Stimulated activated memory B cell treated with anti-CD40 and anti-IgM and Interleukin-4, amounts not matched to agents 10 μg/mL and 1 μg/mL and 100 μg/mL, for 72 hours (primary cell): Measurements from ENCODE around the gene FAM114A2.
A peak's percentile ranks its signal among the peaks of the same experiment; 100 is the strongest.

ENCODE experiments used
- ATAC-seq: fragments of 150-1000 bp; cut with Tn5 transposase; 2 replicates; pipeline ENCODE4 v1.10.0; 2021
- H3K27ac Mint-ChIP-seq: one replicate; pipeline ENCODE4 v1.8.0; 2022; ENCODE audit warnings: mild to moderate bottlenecking, mixed read lengths
- H3K27me3 Mint-ChIP-seq: one replicate; pipeline ENCODE4 v1.8.0; 2022; ENCODE audit warnings: mixed read lengths
- H3K36me3 Mint-ChIP-seq: one replicate; pipeline ENCODE4 v1.8.0; 2022; ENCODE audit warnings: mixed read lengths
- H3K4me1 Mint-ChIP-seq: one replicate; pipeline ENCODE4 v1.8.0; 2022; ENCODE audit warnings: mixed read lengths
- H3K4me3 Mint-ChIP-seq: one replicate; pipeline ENCODE4 v1.8.0; 2022; ENCODE audit warnings: mild to moderate bottlenecking, moderate library complexity, mixed read lengths
- H3K9me3 Mint-ChIP-seq: one replicate; pipeline ENCODE4 v1.8.0; 2022; ENCODE audit warnings: mixed read lengths

The FAM114A2 gene

GRCh38 chr5:154059583-154059982, 20.9 kb upstream of the FAM114A2 start:
- H3K4me1 Mint-ChIP-seq: peaks cover 33% of the 10 kb centered on the region
- no peaks in the 10 kb centered on the region for H3K27me3 Mint-ChIP-seq
- peaks cover 24% of the 10 kb centered on the region for H3K36me3 Mint-ChIP-seq
- no peak overlapping the region for H3K4me3 Mint-ChIP-seq
- no peak for ATAC-seq
- H3K27ac Mint-ChIP-seq: peak overlapping the region; percentile 41
- H3K9me3 Mint-ChIP-seq: no peaks in the 10 kb centered on the region

- Mint-ChIP-seq H3K4me3 (no peak overlapping the region), H3K4me1 (peaks cover 33% of the 10 kb centered on the region), H3K27me3 (no peaks in the 10 kb centered on the region), H3K9me3 (no peaks in the 10 kb centered on the region), H3K27ac (peak overlapping the region; percentile 41), H3K36me3 (peaks cover 29% of the 10 kb centered on the region)
- peak; percentile 31 for ATAC-seq
Observed at GRCh38 chr5:154059039-154059430, 20.3 kb upstream of the FAM114A2 start.

DNA sequence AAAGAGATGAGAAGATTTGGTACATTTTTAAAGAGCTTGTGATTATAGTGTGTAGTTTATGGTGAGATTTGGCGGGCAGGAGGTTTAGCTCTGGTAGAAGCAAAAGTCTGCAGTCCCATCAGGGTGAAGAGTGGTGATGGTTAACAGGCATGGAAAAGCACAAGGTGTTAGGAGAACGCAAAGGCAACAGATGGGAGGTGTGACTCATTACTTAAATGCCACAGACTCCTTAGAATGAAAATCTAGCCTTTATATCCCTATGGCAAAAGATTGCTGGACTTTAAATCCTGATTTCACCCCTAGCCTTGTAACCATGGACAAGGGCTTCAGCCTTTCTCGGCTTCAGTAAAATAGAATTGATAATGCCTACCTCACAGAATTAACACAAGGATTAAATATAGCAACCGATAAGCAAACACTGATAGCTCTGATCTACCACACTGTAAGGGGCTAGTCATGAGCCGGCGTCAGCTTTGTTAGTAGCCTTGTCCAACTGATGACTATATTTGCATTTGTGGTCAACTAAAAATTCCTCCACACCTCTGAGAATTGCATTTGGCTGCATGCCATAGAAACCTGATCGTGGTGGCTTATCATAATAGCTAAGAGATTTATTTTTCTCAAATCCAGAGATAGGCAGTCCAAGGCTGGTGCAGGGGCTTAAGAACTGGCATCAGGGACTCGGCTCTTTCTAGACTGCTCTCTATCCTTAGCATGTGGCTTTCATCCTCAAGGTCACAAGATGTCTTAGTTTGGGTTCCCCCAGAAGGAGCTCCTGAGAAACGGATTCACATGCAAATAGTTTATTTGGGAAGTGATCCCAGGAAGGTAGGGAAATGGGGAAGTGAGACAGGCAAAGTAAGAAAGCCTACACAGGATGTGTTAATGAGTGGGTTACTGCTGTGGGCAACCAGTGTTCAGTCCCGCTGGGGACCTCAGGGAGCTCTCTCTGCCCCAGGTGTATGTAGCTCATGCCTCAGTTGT, 19.6 kb upstream of the FAM114A2 start:
- Mint-ChIP-seq H3K27ac (peak overlapping the region; percentile 41), H3K9me3 (no peaks in the 10 kb centered on the region), H3K4me1 (peaks cover 33% of the 10 kb centered on the region), H3K27me3 (no peaks in the 10 kb centered on the region), H3K36me3 (peaks cover 35% of the 10 kb centered on the region), H3K4me3 (no peak overlapping the region)
- ATAC-seq: peak; percentile 73

DNA sequence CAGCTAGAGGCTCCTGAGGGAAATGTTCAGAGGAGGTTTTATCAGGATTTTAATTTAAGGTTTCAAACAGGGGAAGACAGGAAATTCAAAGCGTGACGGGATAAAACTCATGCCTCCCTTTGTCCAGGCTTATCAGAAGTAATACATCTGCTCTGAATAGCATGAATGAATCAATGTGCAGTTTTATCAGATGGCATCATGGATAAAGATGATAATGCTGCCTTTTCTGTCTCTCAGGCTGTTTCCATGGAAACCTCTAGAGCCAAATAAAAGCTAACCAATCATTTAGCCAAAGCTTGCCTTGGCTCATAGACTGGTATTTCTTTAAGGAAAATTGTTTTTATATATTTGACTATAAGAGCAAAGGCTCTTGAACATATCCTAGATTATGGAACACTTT, 16.5 kb upstream of the FAM114A2 start:
- no peaks in the 10 kb centered on the region for H3K9me3 Mint-ChIP-seq

DNA sequence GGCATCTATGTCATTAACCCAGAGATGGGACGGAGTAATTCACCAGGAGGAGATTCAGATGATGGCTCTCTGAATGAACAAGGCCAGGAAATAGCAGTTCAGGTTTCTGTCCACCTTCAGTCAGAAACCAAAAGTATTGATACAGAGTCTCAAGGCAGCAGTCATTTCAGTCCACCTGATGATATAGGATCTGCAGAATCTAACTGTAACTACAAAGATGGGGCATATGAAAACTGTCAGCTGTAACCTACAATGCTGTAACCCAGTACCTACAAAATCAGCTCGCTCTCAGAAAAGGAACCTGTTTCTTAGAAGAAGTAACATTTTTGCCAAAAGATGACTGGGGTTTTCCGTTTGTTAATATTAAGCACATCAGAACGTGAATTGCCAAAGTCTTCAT, 14.8 kb upstream of the FAM114A2 start:
- Mint-ChIP-seq H3K27ac (no peak overlapping the region), H3K9me3 (no peaks in the 10 kb centered on the region), H3K27me3 (no peaks in the 10 kb centered on the region), H3K4me3 (no peak overlapping the region), H3K4me1 (peaks cover 17% of the 10 kb centered on the region), H3K36me3 (peaks cover 54% of the 10 kb centered on the region)
- no peak for ATAC-seq

More for the DNA sequence above, 16.5 kb upstream of the FAM114A2 start:
- no peak for ATAC-seq
- H3K4me3 Mint-ChIP-seq: no peak overlapping the region
- H3K27ac Mint-ChIP-seq: no peak overlapping the region
- H3K27me3 Mint-ChIP-seq: no peaks in the 10 kb centered on the region
- peaks cover 33% of the 10 kb centered on the region for H3K4me1 Mint-ChIP-seq
- H3K36me3 Mint-ChIP-seq: peaks cover 47% of the 10 kb centered on the region

- Mint-ChIP-seq H3K9me3 (no peaks in the 10 kb centered on the region), H3K4me1 (peaks cover 22% of the 10 kb centered on the region), H3K27ac (no peak overlapping the region), H3K27me3 (no peaks in the 10 kb centered on the region), H3K4me3 (no peak overlapping the region), H3K36me3 (peaks cover 56% of the 10 kb centered on the region)
- ATAC-seq: no peak
Observed at GRCh38 chr5:154049636-154050035, 10.9 kb upstream of the FAM114A2 start.

DNA sequence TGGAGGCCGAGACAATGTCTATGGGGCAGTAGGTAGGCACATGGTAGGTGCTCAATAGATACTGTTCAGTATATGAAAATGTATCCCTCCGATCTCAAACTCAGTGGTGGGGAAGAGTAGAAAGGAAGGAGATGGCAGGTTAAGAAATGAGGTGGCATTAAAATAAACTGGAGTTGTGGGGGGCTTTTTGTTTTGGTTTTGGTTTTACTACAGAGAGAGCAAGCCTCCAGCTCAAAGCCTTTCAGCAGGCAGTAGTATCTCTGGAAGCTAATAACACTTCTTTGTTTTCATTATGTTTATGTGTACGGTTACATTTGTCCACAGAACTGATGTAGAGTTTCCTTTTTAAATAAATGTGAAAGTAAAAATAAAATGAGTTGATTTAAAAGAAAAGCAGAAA, 8.6 kb upstream of the FAM114A2 start:
- peak overlapping the region; percentile 69 for H3K27ac Mint-ChIP-seq
- H3K4me1 Mint-ChIP-seq: peaks cover 22% of the 10 kb centered on the region
- no peak for ATAC-seq
- H3K4me3 Mint-ChIP-seq: no peak overlapping the region
- no peaks in the 10 kb centered on the region for H3K9me3 Mint-ChIP-seq
- no peaks in the 10 kb centered on the region for H3K27me3 Mint-ChIP-seq
- peaks cover 36% of the 10 kb centered on the region for H3K36me3 Mint-ChIP-seq

GRCh38 chr5:154046486-154046885, 7.8 kb upstream of the FAM114A2 start:
- no peaks in the 10 kb centered on the region for H3K27me3 Mint-ChIP-seq
- no peaks in the 10 kb centered on the region for H3K9me3 Mint-ChIP-seq
- H3K4me1 Mint-ChIP-seq: peaks cover 30% of the 10 kb centered on the region
- no peak for ATAC-seq
- H3K36me3 Mint-ChIP-seq: peaks cover 30% of the 10 kb centered on the region
- H3K27ac Mint-ChIP-seq: no peak overlapping the region
- H3K4me3 Mint-ChIP-seq: no peak overlapping the region

- Mint-ChIP-seq H3K27ac (no peak overlapping the region), H3K27me3 (no peaks in the 10 kb centered on the region), H3K4me1 (peaks cover 38% of the 10 kb centered on the region), H3K9me3 (no peaks in the 10 kb centered on the region), H3K4me3 (no peak overlapping the region), H3K36me3 (peaks cover 24% of the 10 kb centered on the region)
- ATAC-seq: no peak
Observed at GRCh38 chr5:154044581-154044980, 5.9 kb upstream of the FAM114A2 start.

GRCh38 chr5:154044099-154044498, 5.4 kb upstream of the FAM114A2 start:
- no peak overlapping the region for H3K4me3 Mint-ChIP-seq

GRCh38 chr5:154042766-154043165, 4.1 kb upstream of the FAM114A2 start:
- Mint-ChIP-seq H3K9me3 (no peaks in the 10 kb centered on the region), H3K27me3 (no peaks in the 10 kb centered on the region), H3K36me3 (peaks cover 22% of the 10 kb centered on the region), H3K27ac (no peak overlapping the region), H3K4me3 (no peak overlapping the region), H3K4me1 (peaks cover 46% of the 10 kb centered on the region)
- ATAC-seq: no peak

More at GRCh38 chr5:154044099-154044498, 5.4 kb upstream of the FAM114A2 start:
- ATAC-seq: no peak
- Mint-ChIP-seq H3K36me3 (peaks cover 22% of the 10 kb centered on the region), H3K9me3 (no peaks in the 10 kb centered on the region), H3K27me3 (no peaks in the 10 kb centered on the region), H3K4me1 (peaks cover 43% of the 10 kb centered on the region), H3K27ac (no peak overlapping the region)

DNA sequence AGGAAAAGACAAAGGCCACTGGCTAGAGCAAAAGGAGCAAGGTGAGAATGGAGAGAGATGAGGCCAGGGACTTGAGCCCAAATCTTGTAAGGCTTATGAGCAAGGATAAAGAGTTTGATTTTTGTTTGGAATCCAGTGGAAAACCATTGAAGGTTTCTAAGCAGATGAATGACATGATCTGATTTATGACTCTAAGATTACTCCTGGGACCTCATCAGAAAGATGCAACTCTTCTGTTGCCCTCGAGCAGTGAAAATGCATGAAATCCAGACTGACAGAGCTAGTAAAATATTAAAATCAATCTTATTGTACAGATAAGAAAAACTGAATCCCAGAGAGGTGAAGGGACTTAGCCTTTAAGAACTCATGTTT, 734 bp upstream of the FAM114A2 start:
- H3K4me1 Mint-ChIP-seq: peaks cover 30% of the 10 kb centered on the region
- H3K27ac Mint-ChIP-seq: peak overlapping the region; percentile 86
- no peaks in the 10 kb centered on the region for H3K9me3 Mint-ChIP-seq
- H3K4me3 Mint-ChIP-seq: peak overlapping the region; percentile 88
- peaks cover 7% of the 10 kb centered on the region for H3K36me3 Mint-ChIP-seq
- no peak for ATAC-seq
- no peaks in the 10 kb centered on the region for H3K27me3 Mint-ChIP-seq

DNA sequence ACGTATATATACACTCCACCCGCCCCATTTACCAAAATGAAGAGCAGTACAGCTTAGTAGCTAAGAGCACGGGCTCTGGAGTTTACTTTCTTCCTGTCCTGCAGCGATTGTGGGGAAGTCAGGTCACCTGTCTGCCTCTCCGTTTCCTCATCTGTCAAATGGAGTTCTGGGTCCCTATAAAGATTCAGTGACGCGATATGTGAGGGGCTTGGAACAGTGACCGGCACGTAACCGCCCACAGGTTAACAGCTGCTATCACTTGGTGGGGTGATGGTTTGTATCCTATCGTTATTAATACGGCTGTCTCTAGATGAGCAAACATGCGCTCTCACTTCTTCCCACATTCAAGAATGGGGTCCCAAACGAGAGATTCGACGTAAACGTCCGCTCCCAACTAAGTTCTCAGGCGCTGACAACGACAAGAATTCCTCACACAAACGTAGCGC, 426 bp downstream of the FAM114A2 start:
- ATAC-seq: peak; percentile 81
- H3K4me3 Mint-ChIP-seq: peak overlapping the region; percentile 88
- no peaks in the 10 kb centered on the region for H3K9me3 Mint-ChIP-seq
- peaks cover 30% of the 10 kb centered on the region for H3K4me1 Mint-ChIP-seq
- no peaks in the 10 kb centered on the region for H3K27me3 Mint-ChIP-seq
- H3K36me3 Mint-ChIP-seq: peaks cover 14% of the 10 kb centered on the region
- peak overlapping the region; percentile 86 for H3K27ac Mint-ChIP-seq

- Mint-ChIP-seq H3K27me3 (no peaks in the 10 kb centered on the region), H3K4me1 (peaks cover 22% of the 10 kb centered on the region), H3K4me3 (no peak overlapping the region), H3K9me3 (no peaks in the 10 kb centered on the region), H3K27ac (no peak overlapping the region), H3K36me3 (peaks cover 32% of the 10 kb centered on the region)
- ATAC-seq: no peak
Observed at GRCh38 chr5:154034944-154035343, 3.8 kb downstream of the FAM114A2 start.

- Mint-ChIP-seq H3K27ac (no peak overlapping the region), H3K36me3 (peaks cover 56% of the 10 kb centered on the region), H3K27me3 (no peaks in the 10 kb centered on the region), H3K4me3 (no peak overlapping the region), H3K9me3 (no peaks in the 10 kb centered on the region), H3K4me1 (peaks cover 12% of the 10 kb centered on the region)
- ATAC-seq: no peak
Observed at GRCh38 chr5:154031937-154032489, 6.7 kb downstream of the FAM114A2 start.

DNA sequence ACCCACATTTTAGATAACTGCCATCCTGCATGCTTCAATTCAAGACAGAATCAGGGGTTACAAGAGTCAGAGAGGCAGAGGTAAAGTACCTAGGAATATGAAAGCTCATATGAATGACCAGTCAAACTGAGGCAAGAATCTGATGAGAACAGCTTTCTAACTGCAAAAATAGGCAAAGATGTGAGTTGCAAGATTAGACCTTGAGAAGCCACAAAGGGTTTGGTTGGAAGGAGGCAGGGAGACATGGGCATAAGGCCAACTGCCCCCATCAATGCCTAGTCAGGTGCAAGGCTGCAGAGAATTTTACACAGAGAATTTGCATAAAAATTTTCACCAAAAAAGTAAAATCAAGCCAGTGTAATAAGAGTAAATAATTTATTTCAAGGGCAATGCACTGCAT, 12.8 kb downstream of the FAM114A2 start:
- Mint-ChIP-seq H3K9me3 (no peaks in the 10 kb centered on the region), H3K4me3 (no peak overlapping the region), H3K27ac (no peak overlapping the region), H3K27me3 (no peaks in the 10 kb centered on the region), H3K4me1 (no peaks in the 10 kb centered on the region), H3K36me3 (peaks cover 67% of the 10 kb centered on the region)
- ATAC-seq: no peak
